ENCODE data around the gene PDGFA.

DNA sequence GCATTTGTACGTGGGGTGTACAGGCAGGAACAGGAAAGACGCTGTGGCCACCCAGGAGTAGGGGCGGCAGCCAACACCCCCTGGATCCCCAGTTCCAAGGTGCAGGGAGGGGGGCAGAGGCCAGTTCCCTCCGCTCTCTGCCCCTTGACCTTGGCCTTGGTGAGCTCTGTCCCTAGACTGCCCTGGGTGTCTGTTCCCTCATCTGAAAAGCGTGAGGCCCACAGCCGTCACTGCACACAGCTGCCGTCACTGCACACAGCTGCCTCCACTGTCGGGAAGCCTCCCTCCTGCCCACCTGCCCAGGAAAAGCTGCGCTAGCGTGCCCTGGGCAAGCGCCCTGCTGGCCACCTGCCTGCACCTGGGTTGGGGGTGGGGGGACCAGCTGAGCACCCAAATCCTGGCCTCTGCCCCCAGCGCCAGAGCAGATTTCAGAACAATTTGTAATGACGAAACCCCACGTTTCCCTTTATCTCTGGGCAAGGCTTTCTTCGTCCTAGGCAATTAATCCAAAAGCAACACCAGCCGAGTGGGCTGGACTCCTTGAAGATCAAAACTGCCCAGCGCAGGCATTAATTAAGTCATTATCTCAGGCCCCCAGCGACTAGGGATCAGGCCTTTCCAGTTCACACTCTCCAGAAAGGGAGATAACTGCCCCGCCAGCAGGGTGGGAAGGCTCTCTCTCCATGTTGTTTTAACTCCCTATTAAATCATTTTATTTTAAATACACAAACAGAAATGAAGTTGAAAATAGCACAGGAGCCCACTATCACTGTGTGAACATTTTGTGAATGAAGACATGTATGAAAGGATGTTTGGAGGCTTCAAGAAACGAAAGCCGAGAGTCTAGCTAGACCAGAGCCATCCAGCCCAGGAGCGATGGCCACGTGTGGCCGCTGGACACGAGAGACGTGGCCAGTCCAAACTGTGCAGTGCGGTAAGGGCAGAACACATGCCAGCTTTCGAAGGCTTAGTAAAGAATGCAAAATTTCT is 4.0 kb upstream of the PDGFA start:
- TF ChIP-seq ZNF274 (IDR thresholded peaks at IDR 0.05; ENCODE audit: low read depth, low read length): no peak
- no peak for TF ChIP-seq YY1 (IDR thresholded peaks at IDR 0.05; ENCODE audit: insufficient read depth, insufficient read length)

Data from NT2/D1 (cell line).